B cell (primary cell): ENCODE data around the gene BMF. TPM values are rescaled to one million over a fixed set of nuclear protein-coding genes. Genes with fewer than 3 reads are reported as not detected.

Source experiments
- ATAC-seq: fragments of 200-7000 bp; cut with Tn5 transposase; one replicate; pipeline ENCODE4 v1.10.0; 2021; ENCODE audit warnings: low read depth, mild to moderate bottlenecking, moderate number of reproducible peaks, moderate library complexity
- CTCF ChIA-PET: fragments of 350-600 bp; sonication (Branson Sonifier 250); formaldehyde crosslinking; loops from one replicate; lab custom pipeline; 2021; ENCODE audit warnings: antibody characterized with exemption, inconsistent platforms; lab: Charles Lee
- POLR2A ChIA-PET: fragments of 350-600 bp; sonication (Branson Sonifier 250); formaldehyde crosslinking; loops from one replicate; lab custom pipeline; 2021; ENCODE audit warnings: antibody characterized with exemption; lab: Charles Lee
- DNase-seq: peaks from one replicate; pipeline ENCODE4 v3.0.0; 2013
- H2AFZ ChIP-seq: 2 replicates; pipeline ENCODE4 v1.6.1; 2012; ENCODE audit warnings: mild to moderate bottlenecking, low read depth, low read length; ENCODE audit not compliant: insufficient read depth, poor library complexity, severe bottlenecking
- H3K27ac ChIP-seq, 2 donors: 1 replicate in 1 of 2; 2 replicates in 1 of 2; pipeline ENCODE4 v1.5.1; 2012 to 2013; ENCODE audit warnings: low read length in 2 of 2, mild to moderate bottlenecking in 2 of 2, moderate library complexity in 1 of 2
- H3K27me3 ChIP-seq, 4 experiments: fragments of 200-600 bp in 1 of 4; sonication (generic) in 1 of 4; replicated peaks in 1 of 4; 1 replicate in 2 of 4; 2 replicates in 2 of 4; pipeline versions ENCODE4 v1.6.1 to v1.7.0; 2013 to 2016; ENCODE audit warnings: low read length in 3 of 4, mild to moderate bottlenecking in 2 of 4, mixed read lengths in 1 of 4, moderate library complexity in 1 of 4; ENCODE audit not compliant: insufficient read depth in 4 of 4, control insufficient read depth in 3 of 4; ENCODE audit errors: control extremely low read depth in 1 of 4
- H3K36me3 ChIP-seq, 2 experiments: replicated peaks in 1 of 2; 1 replicate in 1 of 2; 2 replicates in 1 of 2; pipeline versions ENCODE4 v1.6.1 to v1.7.1; 2013; ENCODE audit warnings: low read length in 1 of 2; ENCODE audit not compliant: insufficient read depth in 2 of 2, control insufficient read depth in 1 of 2; ENCODE audit errors: control extremely low read depth in 1 of 2, extremely low read depth in 1 of 2
- H3K4me1 ChIP-seq, 2 donors: fragments of 200-600 bp in 1 of 2; sonication (generic) in 1 of 2; 1 replicate in 1 of 2; 2 replicates in 1 of 2; pipeline versions ENCODE4 v1.5.1 to v1.6.1; 2013 to 2017; ENCODE audit warnings: low read length in 2 of 2; ENCODE audit not compliant: control insufficient read depth in 2 of 2, insufficient read depth in 2 of 2
- H3K4me2 ChIP-seq: replicated peaks from 2 replicates; pipeline ENCODE3; 2012; ENCODE audit warnings: mild to moderate bottlenecking, low read depth, low read length; ENCODE audit not compliant: poor library complexity, severe bottlenecking
- H3K4me3 ChIP-seq, 5 experiments: fragments of 200-600 bp in 1 of 5; sonication (generic) in 1 of 5; 1 replicate in 3 of 5; 2 replicates in 2 of 5; pipeline versions ENCODE4 v1.5.1 to v1.7.0; 2011 to 2016; ENCODE audit warnings: low read length in 4 of 5, mild to moderate bottlenecking in 4 of 5, low read depth in 2 of 5, control low read depth in 1 of 5, moderate library complexity in 1 of 5; ENCODE audit not compliant: insufficient read depth in 1 of 5; ENCODE audit errors: control extremely low read depth in 1 of 5, extremely low read depth in 1 of 5
- H3K79me2 ChIP-seq: fragments of 200-600 bp; sonication (generic); one replicate; pipeline ENCODE4 v1.6.0; 2016; ENCODE audit warnings: low read length; ENCODE audit not compliant: control insufficient read depth, insufficient read depth
- H3K9ac ChIP-seq: fragments of 200-600 bp; sonication (generic); 2 replicates; pipeline ENCODE4 v1.6.1; 2017; ENCODE audit warnings: mild to moderate bottlenecking, low read length, moderate library complexity
- H3K9me3 ChIP-seq, 3 donors: one replicate each; pipeline versions ENCODE4 v1.6.1 to v1.7.1; 2013; ENCODE audit warnings: low read length in 2 of 3; ENCODE audit not compliant: control insufficient read depth in 2 of 3, insufficient read depth in 1 of 3; ENCODE audit errors: control extremely low read depth in 1 of 3
- H4K20me1 ChIP-seq: 2 replicates; pipeline ENCODE4 v1.6.0; 2012; ENCODE audit warnings: mild to moderate bottlenecking, low read length; ENCODE audit not compliant: insufficient read depth, control insufficient read depth, poor library complexity, severe bottlenecking
- H3K27ac Mint-ChIP-seq: one replicate; pipeline ENCODE4 v1.8.0; 2021; ENCODE audit warnings: mixed read lengths
- H3K27me3 Mint-ChIP-seq: one replicate; pipeline ENCODE4 v1.8.0; 2021; ENCODE audit warnings: mixed read lengths
- H3K4me1 Mint-ChIP-seq: one replicate; pipeline ENCODE4 v1.8.0; 2021; ENCODE audit warnings: mixed read lengths
- H3K4me3 Mint-ChIP-seq: one replicate; pipeline ENCODE4 v1.8.0; 2021; ENCODE audit warnings: mixed read lengths
- H3K9me3 Mint-ChIP-seq: one replicate; pipeline ENCODE4 v1.8.0; 2022; ENCODE audit warnings: mixed read lengths; ENCODE audit not compliant: insufficient read depth
- EZH2 ChIP-seq: IDR thresholded peaks from 2 replicates; pipeline ENCODE4 v1.6.1; 2012; ENCODE audit warnings: borderline replicate concordance, low read depth, mild to moderate bottlenecking, moderate library complexity, low read length; ENCODE audit not compliant: insufficient read depth, poor library complexity, severe bottlenecking
- WGBS: methylation state at CpG from one replicate; pipeline ENCODE4 v1.1.5; 2013; ENCODE audit warnings: missing lambda C conversion rate; ENCODE audit not compliant: insufficient coverage; 5-methylcytosine and 5-hydroxymethylcytosine counted together
- intact Hi-C: fragments of 100-400 bp; cut with micrococcal nuclease; formaldehyde crosslinking; loops from one replicate; pipeline ENCODE4 v1.10.0; 2022
- polyA plus RNA-seq: library from polyadenylated mRNA; depleted of rRNA; stranded (reverse); fragments of >200 nt; gene quantifications from 2 replicates; pipeline ENCODE4 v1.2.3, GENCODE V29; 2012
- total RNA-seq, 2 donors: library from RNA; stranded (reverse); fragments of 120-200 nt in 1 of 2; gene quantifications; 1 replicate in 1 of 2; 2 replicates in 1 of 2; pipeline versions ENCODE4 v1.2.3 to v1.2.4, GENCODE V29; 2013 to 2022
- TF ChIP-seq, protein P1 (sequence below): fragments of 200-600 bp; IDR thresholded peaks from one replicate; pipeline ENCODE4 v1.8.0; 2022; ENCODE audit warnings: antibody characterized with exemption, mild to moderate bottlenecking

The BMF gene
- total and polyA plus RNA-seq, 2 donors (not counting 1 experiment from before 2014, with no cell fraction given): 43.2 to 343 TPM

DNA sequence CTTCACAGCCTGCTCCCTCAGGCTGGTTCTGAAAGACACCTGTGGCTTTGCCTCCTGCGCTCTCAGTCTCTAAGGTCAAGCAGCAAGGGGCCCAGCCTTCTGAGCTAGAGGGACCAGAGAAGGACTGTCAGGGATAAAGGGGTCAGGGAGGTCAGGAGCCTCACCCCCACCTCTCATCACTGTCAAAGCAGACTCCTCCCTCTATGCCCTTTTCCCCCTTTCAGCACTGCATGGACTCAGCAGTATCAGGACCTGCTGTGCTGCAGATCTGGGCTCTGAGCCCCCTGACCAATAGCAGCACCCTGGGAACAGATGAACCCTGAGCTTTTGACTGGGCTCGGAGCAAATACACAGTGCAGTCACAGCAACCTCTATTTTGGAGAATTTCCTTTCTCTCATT lies 3.2 kb upstream of the BMF start:
- Histone ChIP-seq H3K27me3 (no peaks in the 10 kb centered on the region), H2AFZ (no peak overlapping the region), H3K4me2 (no peak overlapping the region), H4K20me1 (no peaks in the 10 kb centered on the region), H3K27ac (no peak overlapping the region), H3K4me1 (peaks cover 41 to 51% of the 10 kb centered on the region in 2 donors), H3K79me2 (peaks cover 13% of the 10 kb centered on the region), H3K9ac (no peak overlapping the region), H3K4me3 (no peak overlapping the region), H3K9me3 (no peaks in the 10 kb centered on the region), H3K36me3 (no peaks in the 10 kb centered on the region)
- CTCF ChIA-PET: interaction anchor here (0.6 to 33.4 kb wide), 6 partner anchors 20 to 167 kb away, joined by 3 to 934 read pairs (median 4); partner anchors contain the start of gene SRP14
- H3K4me3 Mint-ChIP-seq: no peak overlapping the region
- H3K27ac Mint-ChIP-seq: no peak overlapping the region
- H3K9me3 Mint-ChIP-seq: no peaks in the 10 kb centered on the region
- no peak for ATAC-seq
- intact Hi-C loops: no loop called here
- no peak for DNase-seq
- POLR2A ChIA-PET: interaction anchor here (0.9 kb wide), 1 partner anchor 19 kb away, joined by 3 read pairs; no protein-coding TSS in a partner anchor
- no peaks in the 10 kb centered on the region for H3K27me3 Mint-ChIP-seq
- 90% methylated on average over 2 of the region's 2 CpGs for WGBS
- peaks cover 50% of the 10 kb centered on the region for H3K4me1 Mint-ChIP-seq
- no peak for TF ChIP-seq EZH2
- TF ChIP-seq, protein P1, sequence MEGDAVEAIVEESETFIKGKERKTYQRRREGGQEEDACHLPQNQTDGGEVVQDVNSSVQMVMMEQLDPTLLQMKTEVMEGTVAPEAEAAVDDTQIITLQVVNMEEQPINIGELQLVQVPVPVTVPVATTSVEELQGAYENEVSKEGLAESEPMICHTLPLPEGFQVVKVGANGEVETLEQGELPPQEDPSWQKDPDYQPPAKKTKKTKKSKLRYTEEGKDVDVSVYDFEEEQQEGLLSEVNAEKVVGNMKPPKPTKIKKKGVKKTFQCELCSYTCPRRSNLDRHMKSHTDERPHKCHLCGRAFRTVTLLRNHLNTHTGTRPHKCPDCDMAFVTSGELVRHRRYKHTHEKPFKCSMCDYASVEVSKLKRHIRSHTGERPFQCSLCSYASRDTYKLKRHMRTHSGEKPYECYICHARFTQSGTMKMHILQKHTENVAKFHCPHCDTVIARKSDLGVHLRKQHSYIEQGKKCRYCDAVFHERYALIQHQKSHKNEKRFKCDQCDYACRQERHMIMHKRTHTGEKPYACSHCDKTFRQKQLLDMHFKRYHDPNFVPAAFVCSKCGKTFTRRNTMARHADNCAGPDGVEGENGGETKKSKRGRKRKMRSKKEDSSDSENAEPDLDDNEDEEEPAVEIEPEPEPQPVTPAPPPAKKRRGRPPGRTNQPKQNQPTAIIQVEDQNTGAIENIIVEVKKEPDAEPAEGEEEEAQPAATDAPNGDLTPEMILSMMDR: no peak

DNA sequence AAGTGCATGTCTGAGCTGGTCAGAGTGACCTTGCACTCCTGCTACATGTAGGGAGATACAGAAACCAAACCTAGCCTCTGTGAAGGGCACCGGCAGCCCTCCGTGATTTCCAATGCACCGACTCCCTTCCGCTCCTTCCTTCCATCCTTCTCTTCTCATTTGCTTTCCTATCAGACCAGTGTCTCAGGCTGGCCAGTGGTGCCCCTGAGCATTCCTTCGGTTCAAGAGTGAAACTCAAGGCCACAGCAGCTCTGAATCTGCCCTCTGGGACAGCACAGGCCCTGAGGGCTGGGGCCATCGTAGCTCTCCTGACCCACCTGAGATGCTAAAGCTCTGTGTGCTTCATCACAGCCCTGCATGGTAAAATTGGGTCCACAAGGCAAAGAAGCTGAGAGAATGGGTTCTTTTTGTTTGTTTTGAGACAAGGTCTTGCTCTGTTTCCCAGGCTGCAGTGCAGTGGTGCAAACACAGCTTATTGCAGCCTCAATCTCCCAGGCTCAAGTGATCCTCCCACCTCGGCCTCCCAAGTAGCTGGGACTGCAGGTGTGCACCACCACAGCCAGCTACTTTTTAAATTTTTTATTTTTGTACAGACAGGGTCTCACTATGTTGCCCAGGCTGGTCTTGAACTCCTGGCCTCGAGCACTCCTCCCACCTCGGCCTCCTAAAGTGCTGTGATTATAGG lies 2.3 kb upstream of the BMF start:
- CTCF ChIA-PET: interaction anchor here (1.4 to 33.4 kb wide), 5 partner anchors 19 to 168 kb away, joined by 3 to 934 read pairs (median 4); partner anchors contain the start of gene SRP14
- 96% methylated on average over 6 of the region's 9 CpGs for WGBS
- Histone ChIP-seq H3K4me1 (peaks cover 46 to 56% of the 10 kb centered on the region in 2 donors), H3K9ac (no peak overlapping the region), H3K9me3 (no peaks in the 10 kb centered on the region), H2AFZ (no peak overlapping the region), H4K20me1 (no peaks in the 10 kb centered on the region), H3K36me3 (no peaks in the 10 kb centered on the region), H3K4me3 (no peak overlapping the region), H3K27me3 (no peaks in the 10 kb centered on the region), H3K27ac (no peak overlapping the region), H3K79me2 (peaks cover 13% of the 10 kb centered on the region), H3K4me2 (no peak overlapping the region)
- Mint-ChIP-seq H3K4me1 (peaks cover 53% of the 10 kb centered on the region), H3K9me3 (no peaks in the 10 kb centered on the region), H3K27me3 (no peaks in the 10 kb centered on the region), H3K27ac (no peak overlapping the region), H3K4me3 (peak overlapping the region; percentile 45)
- POLR2A ChIA-PET: no interaction called here
- DNase-seq (no peak), ATAC-seq (no peak)
- intact Hi-C loops: no loop called here
- no peak for TF ChIP-seq EZH2
- TF ChIP-seq, protein P1: no peak
